Keratinocyte (primary cell): ENCODE results near the gene TRMT61B.

ENCODE experiments used
- EZH2 ChIP-seq: IDR thresholded peaks from one replicate; pipeline ENCODE4 v1.6.1; 2012; ENCODE audit warnings: inconsistent platforms, mild to moderate bottlenecking, low read length, moderate library complexity
- TF ChIP-seq, protein P1 (sequence below), 3 experiments: IDR thresholded peaks in 1 of 3; conservative IDR thresholded peaks in 1 of 3; optimal IDR thresholded peaks in 1 of 3; 2 replicates in 2 of 3; 3 replicates in 1 of 3; pipeline versions ENCODE3 to v1.5.1; 2011; ENCODE audit warnings: low read length in 3 of 3, mild to moderate bottlenecking in 3 of 3, moderate library complexity in 2 of 3, control low read depth in 1 of 3, inconsistent platforms in 1 of 3; ENCODE audit not compliant: insufficient read depth in 2 of 3; ENCODE audit errors: extremely low read depth in 1 of 3

- TF ChIP-seq, protein P1, sequence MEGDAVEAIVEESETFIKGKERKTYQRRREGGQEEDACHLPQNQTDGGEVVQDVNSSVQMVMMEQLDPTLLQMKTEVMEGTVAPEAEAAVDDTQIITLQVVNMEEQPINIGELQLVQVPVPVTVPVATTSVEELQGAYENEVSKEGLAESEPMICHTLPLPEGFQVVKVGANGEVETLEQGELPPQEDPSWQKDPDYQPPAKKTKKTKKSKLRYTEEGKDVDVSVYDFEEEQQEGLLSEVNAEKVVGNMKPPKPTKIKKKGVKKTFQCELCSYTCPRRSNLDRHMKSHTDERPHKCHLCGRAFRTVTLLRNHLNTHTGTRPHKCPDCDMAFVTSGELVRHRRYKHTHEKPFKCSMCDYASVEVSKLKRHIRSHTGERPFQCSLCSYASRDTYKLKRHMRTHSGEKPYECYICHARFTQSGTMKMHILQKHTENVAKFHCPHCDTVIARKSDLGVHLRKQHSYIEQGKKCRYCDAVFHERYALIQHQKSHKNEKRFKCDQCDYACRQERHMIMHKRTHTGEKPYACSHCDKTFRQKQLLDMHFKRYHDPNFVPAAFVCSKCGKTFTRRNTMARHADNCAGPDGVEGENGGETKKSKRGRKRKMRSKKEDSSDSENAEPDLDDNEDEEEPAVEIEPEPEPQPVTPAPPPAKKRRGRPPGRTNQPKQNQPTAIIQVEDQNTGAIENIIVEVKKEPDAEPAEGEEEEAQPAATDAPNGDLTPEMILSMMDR (optimal IDR thresholded peaks at IDR 0.05 in 1 of 3, IDR thresholded peaks at IDR 0.05 in 1 of 3, conservative IDR thresholded peaks at IDR 0.05 in 1 of 3; ENCODE audit: extremely low read depth in 1 of 3, insufficient read depth in 2 of 3, low read length in 3 of 3), result peak in 1 of 3 experiments; percentile 0
- no peak for TF ChIP-seq EZH2
Observed at GRCh38 chr2:28810384-28811285, 59.5 kb downstream of the TRMT61B start, which contains the start of gene SPDYA.
